Fibroblast of skin of right biceps (primary cell): ENCODE measurements around the gene ACO2.

ENCODE experiments used
- DNase-seq: peaks from one replicate; pipeline ENCODE4 v3.0.0-alpha.2; 2013

The ACO2 gene

GRCh38 chr22:41491374-41492100 is 22.6 kb downstream of the ACO2 start:
- DNase-seq = no peak

GRCh38 chr22:41498303-41498835 is 29.5 kb downstream of the ACO2 start:
- DNase-seq = no peak

GRCh38 chr22:41499624-41500280 is 30.8 kb downstream of the ACO2 start:
- no peak for DNase-seq

GRCh38 chr22:41500303-41500702 is 31.4 kb downstream of the ACO2 start:
- no peak for DNase-seq

- no peak for DNase-seq
These were observed 32.3 kb downstream of the ACO2 start for GRCh38 chr22:41501209-41501608.

- DNase-seq = peak; percentile 36
These were observed 35.5 kb downstream of the ACO2 start for GRCh38 chr22:41504397-41504796.

- no peak for DNase-seq
These were observed 35.9 kb downstream of the ACO2 start for GRCh38 chr22:41504816-41505215.

- DNase-seq = no peak
These were observed 36.7 kb downstream of the ACO2 start for GRCh38 chr22:41505511-41506220.

GRCh38 chr22:41507330-41508063 is 38.6 kb downstream of the ACO2 start:
- no peak for DNase-seq

GRCh38 chr22:41508770-41509170 is 39.9 kb downstream of the ACO2 start:
- no peak for DNase-seq

- no peak for DNase-seq
These were observed 42.6 kb downstream of the ACO2 start for GRCh38 chr22:41511521-41511968.

GRCh38 chr22:41512421-41513194 is 43.7 kb downstream of the ACO2 start:
- peak; percentile 76 for DNase-seq

GRCh38 chr22:41513391-41513790 is 44.5 kb downstream of the ACO2 start:
- DNase-seq = no peak

GRCh38 chr22:41516462-41516861 is 47.5 kb downstream of the ACO2 start:
- DNase-seq = no peak

- peak; percentile 51 for DNase-seq
These were observed 48.5 kb downstream of the ACO2 start for GRCh38 chr22:41517172-41518047.

GRCh38 chr22:41518048-41518347 is 49.1 kb downstream of the ACO2 start:
- no peak for DNase-seq

- DNase-seq = no peak
These were observed 52.2 kb downstream of the ACO2 start for GRCh38 chr22:41521126-41521525.

- no peak for DNase-seq
These were observed 53.9 kb downstream of the ACO2 start for GRCh38 chr22:41522813-41523212.

- no peak for DNase-seq
These were observed 54.7 kb downstream of the ACO2 start for GRCh38 chr22:41523464-41524221.

- no peak for DNase-seq
These were observed 55.3 kb downstream of the ACO2 start for GRCh38 chr22:41524251-41524661.
